ENCODE results near the gene GANAB.
"Not testable (repeated sequence)": the region's sequence is repeated elsewhere in the genome, so short reads cannot be mapped to it uniquely, and the experiment has no call there.

Gene GANAB

GRCh38 chr11:62600367-62601121, 45.9 kb downstream of the GANAB start:
- DNase-seq (ENCODE audit: low read depth): no peak

- no peak for DNase-seq (ENCODE audit: low read depth)
Measured at GRCh38 chr11:62599901-62600300, 46.5 kb downstream of the GANAB start.

GRCh38 chr11:62599069-62599696, 47.2 kb downstream of the GANAB start:
- DNase-seq (ENCODE audit: low read depth): peak; percentile 100

- DNase-seq (ENCODE audit: low read depth): no peak
Measured at GRCh38 chr11:62595124-62595523, 51.3 kb downstream of the GANAB start.

GRCh38 chr11:62593434-62594044, 52.9 kb downstream of the GANAB start:
- peak; percentile 73 for DNase-seq (ENCODE audit: low read depth)

- no peak for DNase-seq (ENCODE audit: low read depth)
Measured at GRCh38 chr11:62592989-62593421, 53.4 kb downstream of the GANAB start.

- peak; percentile 17 for DNase-seq (ENCODE audit: low read depth)
Measured at GRCh38 chr11:62592146-62592815, 54.1 kb downstream of the GANAB start.

GRCh38 chr11:62591448-62592145, 54.8 kb downstream of the GANAB start, which contains the start of gene TUT1:
Gene TUT1, minus strand, starts transcription at chr11:62591523. Its CDS starts 38 bp downstream, at chr11:62591485.
- DNase-seq (ENCODE audit: low read depth): peak; percentile 100

- DNase-seq (ENCODE audit: low read depth): peak; percentile 48
Measured at GRCh38 chr11:62588966-62589637, 57.3 kb downstream of the GANAB start.

- DNase-seq (ENCODE audit: low read depth): not testable (repeated sequence)
Measured at GRCh38 chr11:62585356-62585755, 61.1 kb downstream of the GANAB start.

- not testable (repeated sequence) for DNase-seq (ENCODE audit: low read depth)
Measured at GRCh38 chr11:62581735-62582134, 64.7 kb downstream of the GANAB start.

GRCh38 chr11:62580959-62581715, 65.3 kb downstream of the GANAB start:
- no peak for DNase-seq (ENCODE audit: low read depth)

- no peak for DNase-seq (ENCODE audit: low read depth)
Measured at GRCh38 chr11:62579252-62579651, 67.2 kb downstream of the GANAB start.

- no peak for DNase-seq (ENCODE audit: low read depth)
Measured at GRCh38 chr11:62578541-62578940, 67.9 kb downstream of the GANAB start.

- peak; percentile 63 for DNase-seq (ENCODE audit: low read depth)
Measured at GRCh38 chr11:62577046-62577714, 69.2 kb downstream of the GANAB start.

- DNase-seq (ENCODE audit: low read depth): no peak
Measured at GRCh38 chr11:62575837-62576236, 70.6 kb downstream of the GANAB start.

- DNase-seq (ENCODE audit: low read depth): no peak
Measured at GRCh38 chr11:62575156-62575555, 71.3 kb downstream of the GANAB start.

All from iris pigment epithelial cell (primary cell).